GM10847 (cell line): ENCODE results near the gene PLPPR4.

Experiments used
- POLR2A ChIP-seq: IDR thresholded peaks from 2 replicates; pipeline ENCODE4 v1.6.1; 2011; ENCODE audit not compliant: insufficient read length; ENCODE audit errors: extremely low read depth

Gene PLPPR4

DNA sequence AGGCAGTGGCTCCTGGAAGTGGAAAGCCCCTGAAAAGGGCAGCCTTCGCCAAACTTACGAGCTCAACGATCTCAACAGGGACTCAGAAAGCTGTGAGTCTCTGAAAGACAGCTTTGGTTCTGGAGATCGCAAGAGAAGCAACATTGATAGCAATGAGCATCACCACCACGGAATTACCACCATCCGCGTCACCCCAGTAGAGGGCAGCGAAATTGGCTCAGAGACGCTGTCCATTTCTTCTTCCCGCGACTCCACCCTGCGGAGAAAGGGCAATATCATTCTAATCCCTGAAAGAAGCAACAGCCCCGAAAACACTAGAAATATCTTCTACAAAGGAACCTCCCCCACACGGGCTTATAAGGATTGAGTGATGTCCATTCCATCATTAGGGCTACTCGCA, 42.4 kb downstream of the PLPPR4 start:
- TF ChIP-seq POLR2A, result no peak

DNA sequence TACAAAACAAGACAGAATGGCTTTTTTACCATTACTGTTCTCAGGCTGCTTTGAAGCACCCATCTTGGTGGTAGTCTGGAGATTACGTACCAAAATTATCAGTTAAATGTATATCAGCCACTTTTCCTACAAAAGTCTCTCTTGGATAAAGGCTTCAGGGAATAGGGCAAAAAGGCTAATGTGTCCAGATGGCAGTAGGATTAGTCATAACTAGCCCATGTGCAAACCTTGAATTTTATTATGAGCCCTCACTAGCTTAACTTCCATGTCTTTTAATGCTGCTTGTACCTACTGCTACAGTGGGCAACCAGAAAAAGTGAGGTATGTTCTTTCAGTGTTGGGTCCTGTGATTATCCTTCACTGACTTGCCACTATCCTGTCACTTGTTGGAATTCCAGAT, 51.0 kb downstream of the PLPPR4 start:
- TF ChIP-seq POLR2A, result no peak

DNA sequence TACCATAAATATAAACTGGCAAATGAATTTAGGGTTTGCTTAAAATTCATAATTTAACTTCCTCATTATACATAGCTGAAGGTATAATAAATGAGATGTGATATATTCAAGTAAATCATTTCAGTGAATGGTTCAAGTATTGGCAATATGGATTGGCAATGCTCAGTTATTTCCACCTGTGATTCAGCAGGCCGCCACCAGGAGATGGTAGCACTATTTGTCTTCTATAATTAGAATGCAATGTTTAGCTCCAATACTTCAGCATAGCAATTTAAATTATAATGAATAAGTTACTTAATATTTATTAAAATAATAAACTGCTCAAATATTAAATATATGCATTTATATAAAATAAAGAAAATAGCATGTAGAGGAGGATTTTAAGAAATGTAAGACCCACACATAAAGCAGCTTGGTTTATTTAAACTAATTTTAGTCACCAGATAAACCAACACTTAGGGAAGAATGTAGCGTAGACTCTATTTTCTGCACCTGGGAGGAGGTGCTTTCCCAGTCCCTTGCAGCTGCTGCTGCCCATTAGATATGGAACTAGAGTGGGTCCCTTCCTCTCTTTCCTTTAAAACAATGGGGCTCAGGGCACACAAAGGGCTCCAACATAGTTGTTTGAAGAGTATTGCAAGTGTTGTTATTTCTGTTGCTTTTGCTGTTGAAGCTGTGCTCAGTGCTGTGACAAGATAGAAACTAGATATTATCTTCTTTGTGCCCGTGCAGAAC, 62.1 kb downstream of the PLPPR4 start:
- no peak for TF ChIP-seq POLR2A

DNA sequence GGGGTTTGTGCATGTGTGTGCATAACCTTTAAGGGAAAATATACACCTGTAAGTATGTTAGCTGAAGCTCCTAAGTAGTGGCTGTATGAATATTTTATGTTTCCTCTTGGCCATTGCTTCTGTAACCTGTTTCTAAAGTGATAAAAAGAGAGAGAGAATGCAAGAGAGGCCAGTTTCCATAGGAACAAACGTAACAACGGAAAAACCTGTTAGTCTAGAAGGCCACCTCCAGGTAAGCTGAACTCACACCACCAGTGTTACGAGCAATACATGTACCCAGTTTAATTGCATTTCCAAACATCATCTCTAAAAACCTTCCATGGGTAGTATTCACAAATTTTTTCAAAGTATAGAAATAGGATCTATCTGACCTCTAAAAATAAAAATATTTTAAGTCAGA, 63.1 kb downstream of the PLPPR4 start:
- no peak for TF ChIP-seq POLR2A

DNA sequence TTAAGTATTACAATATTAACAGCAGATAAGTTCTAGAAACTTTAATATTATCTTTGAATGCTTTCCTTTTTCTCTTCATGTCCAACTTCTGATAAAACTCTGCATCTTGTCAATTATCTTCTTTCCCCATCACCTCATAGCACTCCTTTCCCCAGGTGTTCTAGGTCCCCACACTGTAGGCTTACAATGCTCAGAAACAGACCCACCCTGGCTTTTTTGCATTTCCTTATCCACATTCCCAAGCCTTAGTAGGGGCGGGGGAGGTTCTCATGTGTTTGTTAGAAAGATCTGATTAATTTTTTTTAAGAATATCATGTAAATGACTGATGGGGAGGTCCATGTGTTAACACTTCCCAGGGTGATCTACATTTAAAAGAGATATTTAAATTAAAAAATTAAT, 63.9 kb downstream of the PLPPR4 start:
- TF ChIP-seq POLR2A, result no peak

GRCh38 chr1:99331083-99331482, 66.8 kb downstream of the PLPPR4 start:
- TF ChIP-seq POLR2A, result no peak

DNA sequence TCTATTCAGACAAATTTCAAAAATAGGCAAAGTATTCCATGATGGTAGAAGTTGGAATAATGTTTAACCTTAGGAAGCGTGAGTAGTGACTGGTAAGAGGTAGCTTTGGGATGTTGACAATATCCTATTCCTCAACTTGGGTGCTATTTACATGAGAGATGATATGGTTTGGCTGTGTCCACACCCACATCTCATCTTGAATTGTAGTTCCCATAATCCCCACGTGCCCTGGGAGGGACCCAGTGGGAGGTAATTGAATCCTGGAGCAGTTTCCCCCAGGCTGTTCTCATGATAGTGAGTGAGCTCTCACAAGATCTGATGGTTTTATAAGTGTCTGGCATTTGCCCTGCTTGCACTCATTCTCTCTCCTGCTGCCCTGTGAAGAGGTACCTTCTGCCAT, 67.3 kb downstream of the PLPPR4 start:
- no peak for TF ChIP-seq POLR2A

GRCh38 chr1:99332561-99332960, 68.3 kb downstream of the PLPPR4 start:
- TF ChIP-seq POLR2A, result no peak

GRCh38 chr1:99334991-99335390, 70.7 kb downstream of the PLPPR4 start:
- no peak for TF ChIP-seq POLR2A

DNA sequence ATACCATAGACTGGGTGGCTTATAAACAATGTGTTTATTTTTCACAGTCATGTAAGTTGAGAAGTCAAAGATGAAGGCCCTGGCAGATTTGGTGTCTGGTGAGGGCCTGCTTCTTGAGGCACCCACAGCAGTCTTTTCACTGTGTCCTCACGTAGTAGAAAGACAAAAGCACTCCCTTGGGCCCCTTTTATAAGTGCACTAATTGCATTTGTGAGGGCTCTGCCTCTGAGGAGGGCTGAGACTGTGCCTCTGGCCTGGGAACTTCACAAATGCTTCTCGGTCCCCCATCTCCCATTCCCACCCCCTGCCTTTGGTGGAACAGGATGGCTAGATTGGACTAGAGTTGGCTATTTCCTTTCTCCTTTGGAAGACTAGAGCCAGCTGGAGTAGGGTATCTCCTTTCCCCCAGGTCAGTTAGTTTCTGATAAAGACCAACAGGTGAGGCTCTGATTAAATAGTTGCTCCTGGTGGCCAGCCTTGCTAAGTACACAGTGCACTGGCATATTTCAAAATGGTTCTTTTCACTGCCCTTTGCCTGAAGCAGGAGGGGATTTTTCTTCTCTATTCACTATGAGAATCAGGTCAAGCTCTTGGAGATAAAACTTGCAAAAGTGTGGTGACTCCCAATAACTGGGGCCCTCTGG, 82.9 kb downstream of the PLPPR4 start:
- no peak for TF ChIP-seq POLR2A

DNA sequence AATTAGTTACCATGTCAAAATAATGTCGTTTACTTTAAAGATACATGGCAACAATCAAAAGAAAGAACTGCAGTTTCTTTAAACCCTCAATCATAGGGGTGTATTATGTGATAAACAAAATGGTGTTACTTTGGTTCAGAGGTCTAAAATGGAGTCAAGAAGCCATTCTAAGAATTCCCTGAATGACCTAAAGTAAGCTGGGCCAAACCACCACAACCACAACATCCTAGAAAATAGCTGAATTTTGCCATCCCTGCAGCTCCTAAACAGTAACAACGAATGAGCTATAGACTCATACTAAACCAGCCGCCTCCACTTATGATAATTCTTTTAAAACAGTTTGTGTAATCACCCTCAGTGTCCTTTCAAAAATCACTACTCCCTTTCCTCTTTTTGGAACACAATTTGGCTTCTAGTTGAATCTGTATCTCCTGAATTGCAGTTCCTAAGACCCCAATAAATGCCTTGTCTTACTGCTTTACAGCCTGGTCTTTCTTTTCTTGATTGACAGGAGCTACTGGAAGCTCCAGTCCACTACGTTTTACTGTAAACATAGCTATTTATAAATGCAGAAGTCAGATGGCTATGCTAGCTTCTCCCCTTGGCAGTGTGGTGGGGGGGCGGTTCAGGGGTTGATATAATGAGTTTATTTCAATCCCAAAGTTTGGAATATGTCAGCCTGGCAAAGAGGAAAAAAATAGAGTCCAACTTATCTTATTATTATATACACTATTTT, 84.3 kb downstream of the PLPPR4 start:
- TF ChIP-seq POLR2A, result no peak

- no peak for TF ChIP-seq POLR2A
Observed at GRCh38 chr1:99352821-99353220, 88.5 kb downstream of the PLPPR4 start.

GRCh38 chr1:99358770-99359169, 94.5 kb downstream of the PLPPR4 start:
- TF ChIP-seq POLR2A, result no peak
